Stimulated activated naive CD4-positive, alpha-beta T cell (primary cell): ENCODE results near the gene MAML2.

Experiments used
- DNase-seq, 6 experiments: peaks; one replicate each; lab custom pipeline; 2025; lab: John Stamatoyannopoulos, UW

Gene MAML2

DNA sequence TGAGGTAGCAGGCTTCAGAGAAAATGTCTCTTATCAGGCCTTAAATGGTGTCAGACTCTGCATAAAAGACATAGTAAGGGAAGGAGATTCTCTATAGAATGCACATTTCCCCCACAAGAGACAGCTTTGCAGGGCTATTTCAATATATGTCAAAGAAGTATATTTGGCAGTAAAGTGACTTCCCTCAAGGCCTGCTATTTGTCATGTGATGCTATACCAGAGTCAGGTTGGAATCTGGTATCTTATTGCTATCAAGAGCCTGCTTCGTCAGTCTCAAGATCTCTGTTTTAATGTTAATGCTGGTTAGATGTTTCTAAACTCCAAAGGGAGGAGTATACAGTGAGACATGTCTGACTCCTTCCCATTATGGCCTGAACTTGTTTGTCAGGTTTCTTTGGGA, 378.7 kb downstream of the MAML2 start:
- no peak for DNase-seq

DNA sequence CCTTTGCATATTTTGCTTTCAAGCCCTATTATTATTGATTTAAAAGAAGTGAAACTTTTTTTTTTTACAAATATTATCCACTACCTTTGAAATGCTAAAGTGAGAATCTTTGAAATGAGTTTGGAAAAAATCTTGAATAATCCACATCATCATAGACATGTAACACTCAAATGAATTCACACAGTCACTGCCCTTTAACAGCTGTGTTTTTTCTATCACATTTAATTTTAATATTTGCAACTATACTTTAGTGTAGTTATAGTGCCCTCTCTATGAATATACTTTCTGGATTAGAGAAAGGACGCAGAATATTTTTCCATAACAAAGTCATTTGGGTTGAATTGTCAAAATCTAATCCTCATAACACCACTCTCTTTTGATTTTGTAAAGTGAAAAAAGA, 381.2 kb downstream of the MAML2 start:
- DNase-seq, result no peak

DNA sequence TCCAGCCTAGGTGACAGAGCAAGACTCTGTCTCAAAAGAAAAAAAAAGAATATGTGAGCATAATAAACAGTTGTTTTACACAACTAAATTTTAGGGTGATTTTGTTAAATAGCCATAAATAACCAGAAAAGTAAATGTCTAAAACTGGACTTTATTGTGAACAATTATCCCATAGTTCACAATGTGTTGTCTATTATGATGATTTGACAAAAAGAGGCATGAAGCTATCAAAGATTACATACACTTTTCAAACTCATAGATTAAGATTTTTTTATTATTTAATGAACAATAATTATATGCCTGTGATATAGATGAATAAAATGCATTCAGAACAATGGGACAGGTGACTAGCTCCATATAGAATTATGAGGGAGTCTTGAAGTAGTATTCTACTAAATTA, 392.1 kb downstream of the MAML2 start:
- no peak for DNase-seq

DNA sequence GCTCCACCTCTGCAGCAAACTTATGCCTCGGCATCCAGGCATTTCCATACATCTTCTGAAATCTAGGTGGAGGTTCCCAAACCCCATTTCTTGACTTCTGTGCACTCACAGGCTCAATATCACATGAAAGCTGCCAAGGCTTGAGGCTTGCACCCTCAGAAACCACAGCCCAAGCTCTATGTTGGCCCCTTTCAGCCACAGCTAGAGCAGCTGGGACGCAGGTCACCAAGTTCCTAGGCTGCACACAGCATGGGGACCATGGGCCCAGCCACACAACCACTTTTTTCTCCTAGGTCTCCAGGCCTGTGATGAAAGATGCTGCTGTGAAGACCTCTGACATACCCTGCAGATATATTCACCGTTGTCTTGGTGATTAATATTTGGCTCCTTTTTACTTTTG, 394.4 kb downstream of the MAML2 start:
- DNase-seq, result no peak

DNA sequence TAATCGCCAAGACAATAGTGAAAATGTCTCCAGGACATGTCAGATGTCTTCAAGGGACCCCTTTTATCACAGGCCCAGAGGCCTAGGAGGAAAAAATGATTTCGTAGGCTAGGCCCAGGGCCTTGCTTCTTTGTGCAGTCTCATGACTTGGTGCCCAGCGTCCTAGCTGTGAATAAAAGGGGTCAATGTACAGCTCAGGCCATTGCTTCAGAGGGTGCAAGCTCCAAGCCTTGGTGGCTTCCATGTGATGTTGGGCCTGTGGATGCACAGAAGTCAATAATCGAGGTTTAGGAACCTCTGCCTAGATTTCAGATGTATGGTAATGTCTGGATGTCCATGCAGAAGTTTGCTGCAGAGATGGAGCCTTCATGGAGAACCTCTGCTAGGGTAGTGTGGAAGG, 398.4 kb downstream of the MAML2 start:
- DNase-seq, result no peak

DNA sequence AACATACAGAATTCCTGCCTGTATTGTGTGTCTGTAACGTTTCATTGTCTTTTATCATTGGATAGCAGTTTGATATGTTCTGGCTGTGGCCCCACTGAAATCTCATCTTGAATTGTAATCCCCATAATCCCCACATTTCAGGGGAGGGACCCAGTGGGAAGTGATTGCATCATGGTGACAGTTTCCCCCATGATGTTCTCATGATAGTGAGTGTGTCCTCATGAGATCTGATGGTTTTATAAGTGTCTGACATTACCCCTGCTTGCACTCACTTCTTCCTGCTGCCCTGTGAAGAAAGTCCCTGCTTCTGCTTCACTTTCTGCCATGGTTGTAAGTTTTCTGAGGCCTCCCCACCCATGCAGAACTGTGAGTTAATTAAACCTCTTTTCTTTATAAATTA, 399.4 kb downstream of the MAML2 start:
- DNase-seq, result no peak

DNA sequence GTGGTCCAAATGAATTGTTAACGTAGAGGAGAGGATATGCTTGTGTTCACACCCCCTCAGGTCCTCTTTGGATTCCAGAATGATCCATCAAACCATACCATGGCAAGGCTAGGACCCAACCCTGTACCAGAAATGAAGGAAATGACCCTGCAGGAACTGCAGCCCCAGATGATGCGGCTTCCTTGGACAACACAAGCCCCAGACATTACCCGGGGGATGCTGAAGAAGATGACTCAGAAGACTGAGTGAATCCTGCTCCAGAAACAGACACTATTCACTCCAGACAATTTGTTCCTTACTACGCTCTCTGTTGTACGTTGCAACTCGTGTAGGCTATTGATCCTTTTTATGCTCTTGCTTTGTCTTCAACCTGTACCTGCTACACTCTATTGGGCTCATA, 403.9 kb downstream of the MAML2 start:
- DNase-seq, result no peak

DNA sequence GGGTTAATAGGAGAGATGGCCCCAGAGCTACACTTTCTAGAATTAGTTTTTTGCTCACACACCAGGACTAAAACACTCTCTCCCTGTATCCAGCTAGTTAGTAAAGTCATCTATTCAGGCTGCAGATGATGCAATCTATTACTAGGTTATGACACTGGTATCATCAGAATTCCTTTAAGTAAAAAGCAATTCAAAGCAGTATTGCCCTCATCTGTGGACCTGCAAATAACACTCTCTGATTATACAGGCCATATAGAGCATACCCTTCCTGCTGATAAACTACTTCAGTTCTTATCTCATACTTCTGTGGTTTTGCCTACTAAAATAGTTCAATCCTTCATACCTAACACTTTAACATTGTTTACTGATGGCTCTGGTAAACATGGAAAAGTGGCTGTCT, 405.6 kb downstream of the MAML2 start:
- no peak for DNase-seq

DNA sequence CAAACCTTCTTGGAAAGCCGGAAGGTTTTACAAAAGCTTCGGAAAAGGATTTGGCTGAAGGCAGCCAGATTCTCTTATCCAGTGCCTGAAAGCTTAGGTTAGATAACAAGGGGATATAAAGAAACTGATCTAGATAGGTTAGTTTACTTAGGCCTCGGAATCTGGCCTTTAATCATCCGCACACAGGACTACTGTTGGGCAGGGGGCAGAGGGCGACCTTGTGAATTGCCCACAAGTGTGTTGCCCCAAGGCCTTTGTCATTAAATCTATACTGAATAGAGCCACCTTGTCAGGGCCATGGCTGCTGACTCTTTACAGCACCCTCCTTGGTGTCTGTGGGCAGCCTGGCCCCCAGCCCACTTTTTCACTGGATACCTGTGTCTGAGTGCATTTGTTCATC, 409.4 kb downstream of the MAML2 start:
- DNase-seq, result no peak

DNA sequence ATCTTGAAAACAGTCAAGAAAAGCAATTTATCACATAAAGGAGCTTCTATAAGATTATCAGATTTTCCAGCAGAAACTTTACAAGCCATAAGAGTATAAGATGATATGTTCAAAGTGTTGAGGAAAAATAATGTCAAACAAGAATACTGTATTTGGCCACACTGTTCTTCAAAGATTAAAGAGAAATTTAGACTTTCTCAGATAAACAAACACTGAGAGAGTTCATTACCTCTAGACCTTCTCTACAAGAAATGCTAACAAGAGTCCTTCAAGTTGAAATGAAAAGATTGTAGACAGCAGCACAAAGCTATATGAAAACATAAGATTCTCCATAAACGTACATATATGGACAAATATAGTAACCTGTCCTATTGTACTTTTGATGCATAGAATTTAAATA, 411.1 kb downstream of the MAML2 start:
- no peak for DNase-seq

DNA sequence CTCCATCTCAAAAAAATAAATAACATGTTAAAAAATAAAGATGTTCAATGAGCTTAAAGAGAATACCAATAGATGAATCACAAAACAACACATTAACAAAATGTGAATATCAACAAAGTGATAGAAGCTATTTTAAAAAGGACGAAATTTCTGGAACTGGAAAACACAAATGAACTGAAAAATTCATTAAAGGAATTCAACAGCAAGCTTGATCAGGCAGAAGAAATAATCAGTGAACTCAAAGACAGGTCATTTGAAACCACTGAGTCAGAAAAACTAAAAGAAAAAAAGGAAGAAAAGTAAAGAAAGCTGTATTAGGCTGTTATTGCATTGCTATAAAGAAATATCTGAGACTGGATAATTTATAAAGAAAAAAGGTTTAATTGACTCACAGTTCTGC, 412.0 kb downstream of the MAML2 start:
- no peak for DNase-seq

DNA sequence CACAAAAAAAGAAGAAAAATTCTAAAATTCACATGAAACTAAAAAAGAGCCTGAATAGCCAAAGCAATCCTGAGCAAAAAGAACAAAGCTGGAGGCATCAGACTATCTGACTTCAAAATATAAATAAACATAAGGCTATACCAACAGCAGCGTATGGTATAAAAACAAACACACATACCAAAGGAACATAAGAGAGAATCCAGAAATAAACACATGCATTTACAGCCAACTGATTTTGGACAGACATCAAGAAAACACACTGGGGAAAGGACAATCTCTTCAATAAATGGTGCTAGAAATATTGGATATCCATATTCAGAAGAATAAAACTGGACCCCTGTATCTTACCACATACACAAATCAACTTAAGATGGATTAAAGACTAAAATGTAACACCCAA, 416.3 kb downstream of the MAML2 start:
- no peak for DNase-seq
